OCI-LY7 (cell line): ENCODE results near the gene AMPH.

ENCODE experiments used
- EZH2phosphoT487 ChIP-seq: fragments of 200-600 bp; sonication (generic); IDR thresholded peaks from 2 replicates; pipeline ENCODE4 v1.6.1; 2018; ENCODE audit warnings: low read depth, borderline replicate concordance, mild to moderate bottlenecking, mixed run types, antibody characterized with exemption, low read length, moderate library complexity, mixed read lengths
- TF ChIP-seq, protein P1 (sequence below): fragments of 200-600 bp; sonication (generic); conservative IDR thresholded peaks from 2 replicates; pipeline ENCODE4 v1.5.1; 2014; ENCODE audit warnings: mild to moderate bottlenecking, antibody characterized with exemption, low read length, moderate library complexity, mixed read lengths

DNA sequence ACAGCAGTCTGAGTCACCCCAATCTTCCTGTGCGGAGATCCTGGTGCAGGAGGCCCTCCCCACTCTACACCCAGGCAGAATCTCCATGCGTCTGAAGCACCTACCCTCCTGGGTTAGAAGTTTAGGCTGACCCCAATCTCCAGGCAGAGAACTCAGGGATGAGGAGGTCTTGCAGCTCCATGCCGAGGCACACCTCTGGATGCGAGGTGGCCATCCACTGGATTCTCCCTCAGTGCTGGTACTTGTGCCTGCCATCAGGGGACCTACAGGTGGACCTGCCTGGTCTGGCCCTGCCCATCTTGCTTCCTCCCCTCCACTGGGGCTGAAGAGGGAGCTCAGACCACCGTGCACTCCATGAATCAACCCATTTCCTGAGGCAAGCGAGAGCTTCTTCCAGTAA lies 28.8 kb upstream of the AMPH start:
- TF ChIP-seq, protein P1, sequence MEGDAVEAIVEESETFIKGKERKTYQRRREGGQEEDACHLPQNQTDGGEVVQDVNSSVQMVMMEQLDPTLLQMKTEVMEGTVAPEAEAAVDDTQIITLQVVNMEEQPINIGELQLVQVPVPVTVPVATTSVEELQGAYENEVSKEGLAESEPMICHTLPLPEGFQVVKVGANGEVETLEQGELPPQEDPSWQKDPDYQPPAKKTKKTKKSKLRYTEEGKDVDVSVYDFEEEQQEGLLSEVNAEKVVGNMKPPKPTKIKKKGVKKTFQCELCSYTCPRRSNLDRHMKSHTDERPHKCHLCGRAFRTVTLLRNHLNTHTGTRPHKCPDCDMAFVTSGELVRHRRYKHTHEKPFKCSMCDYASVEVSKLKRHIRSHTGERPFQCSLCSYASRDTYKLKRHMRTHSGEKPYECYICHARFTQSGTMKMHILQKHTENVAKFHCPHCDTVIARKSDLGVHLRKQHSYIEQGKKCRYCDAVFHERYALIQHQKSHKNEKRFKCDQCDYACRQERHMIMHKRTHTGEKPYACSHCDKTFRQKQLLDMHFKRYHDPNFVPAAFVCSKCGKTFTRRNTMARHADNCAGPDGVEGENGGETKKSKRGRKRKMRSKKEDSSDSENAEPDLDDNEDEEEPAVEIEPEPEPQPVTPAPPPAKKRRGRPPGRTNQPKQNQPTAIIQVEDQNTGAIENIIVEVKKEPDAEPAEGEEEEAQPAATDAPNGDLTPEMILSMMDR = no peak
- TF ChIP-seq EZH2phosphoT487 = no peak
